Thoracic aorta (tissue), 2 donors: ENCODE results near the gene RAB7A. TPM values are rescaled to one million over a fixed set of nuclear protein-coding genes. Genes with fewer than 3 reads are reported as not detected.

Experiments used
- ATAC-seq: fragments of 150-250 bp; one replicate; pipeline ENCODE4 v1.8.0; 2017; ENCODE audit warnings: low read depth; ENCODE audit not compliant: insufficient number of reproducible peaks, low FRiP score
- DNase-seq: peaks from one replicate; pipeline ENCODE4 v3.0.0-alpha.2; 2020; ENCODE audit warnings: low spot score
- H3K27ac ChIP-seq, 2 donors: fragments of 200-600 bp; sonication (generic); 1 replicate in 1 of 2; 2 replicates in 1 of 2; pipeline ENCODE4 v1.5.1; 2016; ENCODE audit warnings: mild to moderate bottlenecking in 2 of 2, moderate library complexity in 2 of 2
- H3K27me3 ChIP-seq: fragments of 200-600 bp; sonication (generic); replicated peaks from 2 replicates; pipeline ENCODE4 v1.6.0; 2016; ENCODE audit warnings: mild to moderate bottlenecking; ENCODE audit not compliant: insufficient read depth
- H3K36me3 ChIP-seq: fragments of 200-600 bp; sonication (generic); one replicate; pipeline ENCODE4 v1.5.1; 2016
- H3K4me1 ChIP-seq, 2 donors: fragments of 200-600 bp; sonication (generic); 1 replicate in 1 of 2; 2 replicates in 1 of 2; pipeline versions ENCODE4 v1.5.1 to v1.6.0; 2016; ENCODE audit warnings: low read depth in 2 of 2, mild to moderate bottlenecking in 1 of 2; ENCODE audit not compliant: control insufficient read depth in 1 of 2
- H3K4me3 ChIP-seq: fragments of 200-600 bp; sonication (generic); 2 replicates; pipeline ENCODE4 v1.5.1; 2016; ENCODE audit warnings: mild to moderate bottlenecking
- H3K9me3 ChIP-seq: fragments of 200-600 bp; sonication (generic); 2 replicates; pipeline ENCODE4 v1.5.1; 2016
- total RNA-seq, 2 donors: library from RNA; depleted of rRNA; stranded (reverse); fragments of >200 nt; gene quantifications; one replicate each; pipeline versions ENCODE4 v1.1.0 to v1.2.3, GENCODE V29; 2016
- TF ChIP-seq, protein P1 (sequence below): fragments of 200-600 bp; sonication (generic); IDR thresholded peaks from one replicate; pipeline ENCODE4 v1.5.1; 2019; ENCODE audit warnings: antibody characterized with exemption

The RAB7A gene
- total RNA-seq, 2 donors from 2014 or later = 73.1 to 108 TPM

DNA sequence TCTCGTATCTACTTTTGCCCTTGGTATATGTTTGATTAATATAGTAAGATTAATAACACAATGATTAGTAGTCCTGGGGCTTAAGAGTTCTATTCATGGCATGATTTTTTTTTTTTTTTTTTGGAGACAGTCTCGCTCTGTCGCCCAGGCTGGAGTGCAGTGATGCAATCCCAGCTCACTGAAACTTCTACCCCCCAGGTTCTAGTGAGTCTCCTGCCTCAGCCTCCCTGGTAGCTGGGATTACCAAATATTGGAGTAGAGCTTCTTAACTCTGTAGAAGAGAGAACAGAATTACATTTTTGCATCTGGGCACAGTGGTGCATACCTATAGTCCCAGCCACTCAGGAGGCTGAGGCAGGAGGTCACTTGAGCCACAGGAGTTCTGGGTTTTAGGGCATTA, 58.9 kb downstream of the RAB7A start:
- Histone ChIP-seq H3K36me3 (no peaks in the 10 kb centered on the region), H3K9me3 (no peaks in the 10 kb centered on the region), H3K27ac (peak overlapping the region in 1 of 2 donors; percentile 62), H3K4me1 (peaks cover 49 to 89% of the 10 kb centered on the region in 2 donors), H3K4me3 (no peak overlapping the region), H3K27me3 (no peaks in the 10 kb centered on the region)
- ATAC-seq = no peak
- TF ChIP-seq, protein P1, sequence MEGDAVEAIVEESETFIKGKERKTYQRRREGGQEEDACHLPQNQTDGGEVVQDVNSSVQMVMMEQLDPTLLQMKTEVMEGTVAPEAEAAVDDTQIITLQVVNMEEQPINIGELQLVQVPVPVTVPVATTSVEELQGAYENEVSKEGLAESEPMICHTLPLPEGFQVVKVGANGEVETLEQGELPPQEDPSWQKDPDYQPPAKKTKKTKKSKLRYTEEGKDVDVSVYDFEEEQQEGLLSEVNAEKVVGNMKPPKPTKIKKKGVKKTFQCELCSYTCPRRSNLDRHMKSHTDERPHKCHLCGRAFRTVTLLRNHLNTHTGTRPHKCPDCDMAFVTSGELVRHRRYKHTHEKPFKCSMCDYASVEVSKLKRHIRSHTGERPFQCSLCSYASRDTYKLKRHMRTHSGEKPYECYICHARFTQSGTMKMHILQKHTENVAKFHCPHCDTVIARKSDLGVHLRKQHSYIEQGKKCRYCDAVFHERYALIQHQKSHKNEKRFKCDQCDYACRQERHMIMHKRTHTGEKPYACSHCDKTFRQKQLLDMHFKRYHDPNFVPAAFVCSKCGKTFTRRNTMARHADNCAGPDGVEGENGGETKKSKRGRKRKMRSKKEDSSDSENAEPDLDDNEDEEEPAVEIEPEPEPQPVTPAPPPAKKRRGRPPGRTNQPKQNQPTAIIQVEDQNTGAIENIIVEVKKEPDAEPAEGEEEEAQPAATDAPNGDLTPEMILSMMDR = no peak
- DNase-seq = no peak

DNA sequence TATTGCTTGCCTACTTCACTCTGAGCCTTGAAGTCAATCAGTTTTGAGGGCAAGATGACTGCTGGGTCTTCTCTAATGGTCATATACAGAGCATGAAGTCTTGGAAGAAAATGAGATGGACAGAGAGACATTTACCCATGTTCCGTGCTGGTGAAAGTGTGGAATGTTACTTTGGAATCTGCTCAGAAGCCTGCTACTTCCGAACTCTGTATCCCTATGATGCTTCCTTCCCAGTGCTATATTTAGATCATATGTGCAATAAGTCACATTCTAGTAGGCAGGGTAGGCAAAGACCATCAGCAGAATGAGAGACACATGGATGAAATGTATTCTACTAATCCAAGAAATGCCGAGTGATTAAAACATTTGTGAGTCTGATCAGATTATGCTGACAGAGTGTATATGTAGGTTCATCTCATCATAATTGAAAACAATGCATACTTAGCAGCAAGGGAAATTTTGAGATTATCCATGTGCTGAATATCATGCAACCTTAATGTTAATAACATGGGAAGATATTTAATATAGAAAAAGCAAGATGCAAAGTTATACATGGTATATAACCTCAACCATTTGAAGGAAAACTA, 60.5 kb downstream of the RAB7A start:
- Histone ChIP-seq H3K27me3 (no peaks in the 10 kb centered on the region), H3K4me1 (peaks cover 38 to 86% of the 10 kb centered on the region in 2 donors), H3K4me3 (no peak overlapping the region), H3K27ac (no peak overlapping the region), H3K36me3 (no peaks in the 10 kb centered on the region), H3K9me3 (no peaks in the 10 kb centered on the region)
- TF ChIP-seq, protein P1 = no peak
- ATAC-seq (no peak), DNase-seq (no peak)

DNA sequence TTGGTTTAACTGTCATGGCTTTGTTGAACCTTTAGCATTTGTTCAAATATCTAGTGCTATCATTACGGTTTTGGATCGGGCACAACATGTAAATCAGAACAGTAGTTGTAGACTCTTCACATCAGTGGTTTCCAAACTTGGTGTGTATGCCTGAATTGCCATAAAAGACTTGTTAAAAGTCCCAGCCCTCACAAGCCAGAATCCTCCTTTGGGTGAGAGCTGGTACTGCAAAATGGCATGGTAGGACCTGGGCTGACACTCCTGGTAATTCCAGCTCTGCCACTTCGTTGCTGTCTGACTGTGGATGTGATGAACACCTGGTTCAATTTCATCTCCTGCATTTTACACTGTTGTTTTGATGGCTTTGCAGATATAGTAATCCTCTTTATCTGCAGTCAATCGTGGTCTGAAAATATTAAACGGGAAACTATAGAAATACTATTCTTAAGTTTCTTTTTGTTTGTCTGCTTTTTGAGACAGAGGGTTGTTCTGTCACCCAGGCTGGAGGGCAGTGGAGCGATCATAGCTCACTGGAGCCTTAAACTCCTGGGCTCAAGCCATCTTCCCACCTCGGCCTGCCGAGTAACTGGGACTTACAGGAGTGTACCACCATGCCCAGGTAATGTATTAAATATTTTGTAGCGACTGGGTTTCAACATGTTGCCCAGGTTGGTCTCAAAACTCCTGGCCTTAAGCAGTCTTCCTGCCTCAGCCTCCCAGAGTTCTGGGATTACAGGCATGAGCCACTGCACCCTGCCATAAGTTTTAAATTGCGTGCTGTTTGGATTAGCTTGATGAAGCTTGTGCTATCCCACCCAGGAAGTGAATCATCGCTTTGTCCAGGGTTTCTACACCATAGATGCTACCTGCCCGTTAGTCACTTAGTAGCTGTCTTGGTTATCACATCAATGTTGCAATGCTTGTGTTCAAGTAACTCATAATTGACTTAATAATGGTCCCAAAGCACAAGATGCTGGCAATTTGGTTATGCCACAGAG, 61.6 kb downstream of the RAB7A start:
- no peaks in the 10 kb centered on the region for H3K27me3 ChIP-seq
- peaks cover 38 to 79% of the 10 kb centered on the region in 2 donors for H3K4me1 ChIP-seq
- no peaks in the 10 kb centered on the region for H3K36me3 ChIP-seq
- H3K27ac ChIP-seq = no peak overlapping the region
- ATAC-seq (no peak), DNase-seq (no peak)
- TF ChIP-seq, protein P1 = peak; percentile 22
- no peaks in the 10 kb centered on the region for H3K9me3 ChIP-seq
- H3K4me3 ChIP-seq = no peak overlapping the region

DNA sequence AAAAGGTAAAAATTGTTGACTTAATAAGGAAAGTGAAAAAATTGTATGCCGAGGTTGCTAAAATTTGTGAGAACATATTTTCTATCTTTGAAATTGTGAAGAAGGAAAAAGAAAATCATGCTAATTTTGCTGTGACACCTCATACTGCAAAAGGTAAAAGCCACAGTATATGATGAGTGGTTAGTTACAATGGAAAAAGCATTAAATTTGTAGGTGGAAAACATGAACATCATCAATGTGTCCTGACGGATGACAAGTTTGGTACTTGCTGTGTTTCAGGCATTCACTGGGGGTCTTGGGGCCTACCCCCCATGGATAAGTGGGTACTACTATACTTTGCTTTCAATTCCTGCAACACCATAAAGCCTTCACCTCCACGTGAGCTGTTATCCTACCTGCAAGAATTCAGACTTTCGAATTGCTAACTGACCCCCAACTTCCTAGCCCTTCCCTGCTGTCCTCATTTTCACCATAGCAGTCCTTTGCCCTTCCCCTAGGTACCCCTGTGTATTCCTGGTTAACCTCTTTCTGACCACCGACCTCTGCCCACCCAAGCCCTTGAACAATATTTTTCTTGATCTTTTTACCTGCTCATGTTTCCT, 62.4 kb downstream of the RAB7A start:
- H3K9me3 ChIP-seq = no peaks in the 10 kb centered on the region
- TF ChIP-seq, protein P1 = no peak
- peaks cover 36 to 78% of the 10 kb centered on the region in 2 donors for H3K4me1 ChIP-seq
- no peak overlapping the region for H3K4me3 ChIP-seq
- no peaks in the 10 kb centered on the region for H3K27me3 ChIP-seq
- H3K36me3 ChIP-seq = no peaks in the 10 kb centered on the region
- no peak for DNase-seq
- H3K27ac ChIP-seq = no peak overlapping the region
- ATAC-seq = no peak
